Ascending aorta (tissue), 2 donors: ENCODE measurements around the gene R3HDM2. TPM values are rescaled to one million over a fixed set of nuclear protein-coding genes. Genes with fewer than 3 reads are reported as not detected.

Source experiments
- DNase-seq, 2 donors: peaks; one replicate each; pipeline ENCODE4 v3.0.0-alpha.2; 2019; ENCODE audit warnings: low spot score in 2 of 2
- H3K27ac ChIP-seq, 2 donors: fragments of 200-600 bp; sonication (generic); one replicate each; pipeline ENCODE4 v1.5.1; 2016 to 2017; ENCODE audit warnings: mild to moderate bottlenecking in 1 of 2
- H3K27me3 ChIP-seq: fragments of 200-600 bp; sonication (generic); one replicate; pipeline ENCODE4 v1.5.1; 2017
- H3K36me3 ChIP-seq, 2 donors: fragments of 200-600 bp; sonication (generic); one replicate each; pipeline ENCODE4 v1.5.1; 2016
- H3K4me1 ChIP-seq, 2 donors: fragments of 200-600 bp; sonication (generic); one replicate each; pipeline ENCODE4 v1.5.1; 2016 to 2017; ENCODE audit warnings: mild to moderate bottlenecking in 1 of 2
- H3K4me3 ChIP-seq, 2 donors: fragments of 200-600 bp; sonication (generic); one replicate each; pipeline ENCODE4 v1.5.1; 2016 to 2017; ENCODE audit warnings: mild to moderate bottlenecking in 1 of 2
- H3K9me3 ChIP-seq, 2 donors: fragments of 200-600 bp; sonication (generic); one replicate each; pipeline ENCODE4 v1.5.1; 2016
- intact Hi-C: fragments of 100-400 bp; cut with DNase I; formaldehyde crosslinking; loops from one replicate; pipeline ENCODE4 v1.15.1; 2023
- total RNA-seq: library from RNA; depleted of rRNA; stranded (reverse); fragments of >200 nt; gene quantifications from one replicate; pipeline ENCODE4 v1.1.0, GENCODE V29; 2016
- TF ChIP-seq, protein P1 (sequence below), 3 experiments: fragments of 200-600 bp in 2 of 3; fragments of 450-650 bp in 1 of 3; sonication (generic) in 2 of 3; IDR thresholded peaks; one replicate each; pipeline ENCODE4 v1.5.1; 2016 to 2019; ENCODE audit warnings: antibody characterized with exemption in 3 of 3, mild to moderate bottlenecking in 1 of 3, moderate library complexity in 1 of 3

R3HDM2 gene
- total RNA-seq, 1 donor from 2014 or later, result 49.5 TPM

DNA sequence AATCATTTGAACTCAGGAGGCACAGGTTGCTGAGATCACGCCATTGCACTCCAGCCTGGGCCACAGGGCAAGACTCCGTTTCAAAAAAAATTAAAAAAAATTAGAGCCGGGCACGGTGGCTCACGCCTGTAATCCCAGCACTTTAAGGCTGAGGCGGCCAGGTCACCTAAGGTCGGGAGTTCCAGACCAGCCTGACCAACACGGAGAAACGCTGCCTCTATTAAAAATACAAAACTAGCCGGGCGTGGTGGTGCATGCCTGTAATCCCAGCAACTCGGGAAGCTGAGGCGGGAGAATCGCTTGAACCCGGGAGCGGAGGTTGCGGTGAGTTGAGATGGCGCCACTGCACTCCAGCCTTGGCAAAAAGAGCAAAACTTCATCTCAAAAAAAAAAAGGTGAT is 35.7 kb downstream of the R3HDM2 start:
- Histone ChIP-seq H3K36me3 (peaks cover 12 to 19% of the 10 kb centered on the region in 2 donors), H3K27me3 (no peaks in the 10 kb centered on the region), H3K4me1 (no peaks in the 10 kb centered on the region), H3K9me3 (no peaks in the 10 kb centered on the region), H3K4me3 (no peak overlapping the region), H3K27ac (no peak overlapping the region)
- intact Hi-C loops, result no loop called here
- TF ChIP-seq, protein P1, sequence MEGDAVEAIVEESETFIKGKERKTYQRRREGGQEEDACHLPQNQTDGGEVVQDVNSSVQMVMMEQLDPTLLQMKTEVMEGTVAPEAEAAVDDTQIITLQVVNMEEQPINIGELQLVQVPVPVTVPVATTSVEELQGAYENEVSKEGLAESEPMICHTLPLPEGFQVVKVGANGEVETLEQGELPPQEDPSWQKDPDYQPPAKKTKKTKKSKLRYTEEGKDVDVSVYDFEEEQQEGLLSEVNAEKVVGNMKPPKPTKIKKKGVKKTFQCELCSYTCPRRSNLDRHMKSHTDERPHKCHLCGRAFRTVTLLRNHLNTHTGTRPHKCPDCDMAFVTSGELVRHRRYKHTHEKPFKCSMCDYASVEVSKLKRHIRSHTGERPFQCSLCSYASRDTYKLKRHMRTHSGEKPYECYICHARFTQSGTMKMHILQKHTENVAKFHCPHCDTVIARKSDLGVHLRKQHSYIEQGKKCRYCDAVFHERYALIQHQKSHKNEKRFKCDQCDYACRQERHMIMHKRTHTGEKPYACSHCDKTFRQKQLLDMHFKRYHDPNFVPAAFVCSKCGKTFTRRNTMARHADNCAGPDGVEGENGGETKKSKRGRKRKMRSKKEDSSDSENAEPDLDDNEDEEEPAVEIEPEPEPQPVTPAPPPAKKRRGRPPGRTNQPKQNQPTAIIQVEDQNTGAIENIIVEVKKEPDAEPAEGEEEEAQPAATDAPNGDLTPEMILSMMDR (IDR thresholded peaks at IDR 0.05), result no peak
- DNase-seq, result no peak

DNA sequence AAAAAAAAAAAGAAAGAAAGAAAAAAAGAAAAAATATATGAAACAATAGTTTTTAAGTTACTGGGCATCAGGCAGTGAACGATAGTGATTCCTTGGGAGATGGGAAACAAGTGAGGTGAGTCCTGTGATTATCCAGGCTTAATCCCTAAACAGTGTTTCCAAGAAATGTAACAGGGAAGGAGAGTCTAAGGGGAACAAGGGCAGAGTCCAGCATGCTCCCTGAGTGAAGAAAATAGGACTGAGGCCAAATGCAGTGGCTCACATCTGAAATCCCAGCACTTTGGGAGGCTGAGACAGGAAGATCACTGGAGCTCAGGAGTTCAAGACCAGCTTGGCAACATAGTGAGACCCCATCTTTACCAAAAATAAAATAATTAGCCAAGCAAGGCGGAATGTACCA is 40.7 kb downstream of the R3HDM2 start:
- Histone ChIP-seq H3K4me1 (peaks cover 0 to 3% of the 10 kb centered on the region in 2 donors), H3K27me3 (no peaks in the 10 kb centered on the region), H3K9me3 (no peaks in the 10 kb centered on the region), H3K27ac (no peak overlapping the region), H3K4me3 (no peak overlapping the region), H3K36me3 (peaks cover 10 to 12% of the 10 kb centered on the region in 2 donors)
- TF ChIP-seq, protein P1 (IDR thresholded peaks at IDR 0.05), result no peak
- intact Hi-C loops, result no loop called here
- DNase-seq, result no peak

DNA sequence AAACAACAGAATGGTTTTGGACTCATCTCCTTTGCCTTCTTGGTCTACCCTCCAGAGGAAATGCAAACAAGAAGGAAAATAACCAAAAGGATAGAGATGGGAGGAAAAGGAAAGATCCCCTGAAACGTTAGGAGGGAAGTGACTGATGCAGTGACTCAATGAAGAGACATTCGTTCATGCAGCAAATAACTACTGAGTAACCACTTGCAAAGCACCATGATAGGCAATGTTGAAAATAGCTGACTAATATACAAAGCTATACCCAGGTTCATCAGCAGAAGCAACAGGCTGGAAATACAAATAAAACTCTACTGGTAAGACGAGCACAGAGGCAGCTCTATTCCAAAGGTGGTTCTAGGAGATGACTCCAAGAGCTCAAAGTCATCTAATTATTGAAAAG is 41.8 kb downstream of the R3HDM2 start:
- Histone ChIP-seq H3K4me1 (peaks cover 0 to 6% of the 10 kb centered on the region in 2 donors), H3K4me3 (no peak overlapping the region), H3K27ac (no peak overlapping the region), H3K27me3 (no peaks in the 10 kb centered on the region), H3K36me3 (peaks cover 1 to 6% of the 10 kb centered on the region in 2 donors), H3K9me3 (no peaks in the 10 kb centered on the region)
- DNase-seq, result no peak
- intact Hi-C loops, result no loop called here
- TF ChIP-seq, protein P1 (IDR thresholded peaks at IDR 0.05), result no peak

DNA sequence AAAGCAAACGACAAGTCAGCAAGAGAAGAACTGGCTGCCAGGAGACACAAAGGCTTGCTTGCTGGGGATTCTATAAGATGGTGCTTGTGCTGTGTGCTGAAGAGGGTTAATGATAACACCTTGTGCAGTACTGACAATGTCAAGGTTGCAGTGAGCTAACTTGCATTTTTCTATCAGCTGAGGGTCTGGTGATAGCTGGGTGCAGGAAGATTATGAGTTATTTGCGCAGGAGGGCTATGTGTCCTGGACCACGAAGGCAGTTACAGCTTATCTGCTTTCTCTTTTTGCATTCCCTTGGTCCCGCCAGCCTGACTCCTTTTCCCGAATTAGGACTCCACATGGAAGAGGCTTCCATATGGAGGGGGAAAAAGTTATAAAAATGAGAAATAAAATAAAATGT is 42.4 kb downstream of the R3HDM2 start:
- Histone ChIP-seq H3K4me1 (peaks cover 0 to 6% of the 10 kb centered on the region in 2 donors), H3K27ac (no peak overlapping the region), H3K27me3 (no peaks in the 10 kb centered on the region), H3K4me3 (no peak overlapping the region), H3K36me3 (no peaks in the 10 kb centered on the region), H3K9me3 (no peaks in the 10 kb centered on the region)
- DNase-seq, result no peak
- TF ChIP-seq, protein P1 (IDR thresholded peaks at IDR 0.05), result no peak
- intact Hi-C loops, result no loop called here

DNA sequence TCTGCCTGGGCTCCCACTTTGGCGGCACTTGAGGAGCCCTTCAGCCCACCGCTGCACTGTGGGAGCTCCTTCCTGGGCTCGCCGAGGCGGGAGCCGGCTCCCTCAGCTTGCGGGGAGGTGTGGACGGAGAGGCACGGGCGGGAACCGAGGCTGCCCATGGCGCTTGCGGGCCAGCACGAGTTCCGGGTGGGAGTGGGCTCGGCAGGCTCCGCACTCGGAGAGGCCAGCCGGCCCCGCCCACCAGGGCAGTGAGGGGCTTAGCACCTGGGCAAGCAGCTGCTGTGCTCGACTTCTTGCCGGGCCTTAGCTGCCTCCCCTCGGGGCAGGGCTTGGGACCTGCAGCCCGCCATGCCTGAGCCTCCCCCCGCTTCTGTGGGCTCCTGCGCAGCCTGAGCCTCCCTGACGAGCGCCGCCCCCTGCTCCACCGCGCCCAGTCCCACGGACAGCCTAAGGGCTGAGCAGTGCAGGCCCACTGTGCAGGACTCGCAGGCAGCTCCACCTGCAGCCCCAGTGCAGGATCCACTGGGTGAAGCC is 44.6 kb downstream of the R3HDM2 start:
- peaks cover 0 to 6% of the 10 kb centered on the region in 2 donors for H3K4me1 ChIP-seq
- no peak overlapping the region for H3K27ac ChIP-seq
- DNase-seq, result no peak
- H3K36me3 ChIP-seq, result no peaks in the 10 kb centered on the region
- H3K4me3 ChIP-seq, result no peak overlapping the region
- H3K9me3 ChIP-seq, result no peaks in the 10 kb centered on the region
- TF ChIP-seq, protein P1 (IDR thresholded peaks at IDR 0.05), result no peak
- no peaks in the 10 kb centered on the region for H3K27me3 ChIP-seq
- intact Hi-C loops, result no loop called here

DNA sequence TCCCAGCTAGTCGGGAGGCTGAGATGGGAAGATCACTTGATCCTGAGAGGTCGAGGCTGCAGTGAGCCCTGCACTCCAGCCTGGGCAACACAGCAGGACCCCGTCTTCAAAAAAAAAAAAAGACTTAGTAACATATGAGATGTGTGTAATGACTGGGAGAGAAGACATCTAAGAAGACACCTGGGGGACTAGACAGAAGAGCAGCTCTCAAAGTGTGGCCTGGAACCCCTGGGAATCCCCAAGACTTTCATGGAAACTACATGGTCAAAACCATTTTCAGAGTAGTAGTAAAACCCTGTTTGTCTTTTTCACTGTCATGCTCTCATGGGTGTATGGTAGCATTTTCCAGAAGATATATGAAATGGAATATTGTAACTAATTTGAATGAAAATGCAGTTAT is 45.3 kb downstream of the R3HDM2 start:
- Histone ChIP-seq H3K27me3 (no peaks in the 10 kb centered on the region), H3K9me3 (no peaks in the 10 kb centered on the region), H3K36me3 (no peaks in the 10 kb centered on the region), H3K4me3 (no peak overlapping the region), H3K4me1 (peaks cover 0 to 6% of the 10 kb centered on the region in 2 donors), H3K27ac (no peak overlapping the region)
- TF ChIP-seq, protein P1 (IDR thresholded peaks at IDR 0.05), result no peak
- DNase-seq, result no peak
- intact Hi-C loops, result no loop called here
